Measurements from ENCODE around the gene SOAT1. TPM values are rescaled to one million over a fixed set of nuclear protein-coding genes. Genes with fewer than 3 reads are reported as not detected.

SOAT1 gene
- total RNA-seq, 2 experiments from 2014 or later = 35.7 to 37.2 TPM

GRCh38 chr1:179251675-179252074 lies 41.9 kb upstream of the SOAT1 start:
- Histone ChIP-seq H3K36me3 (ENCODE audit: insufficient read depth, low read length) (no peaks in the 10 kb centered on the region), H3K27ac (ENCODE audit: low read depth in 1 of 2, low read length in 2 of 2) (no peak overlapping the region), H3K27me3 (ENCODE audit: control insufficient read depth in 1 of 2, insufficient read depth in 2 of 2, low read length in 2 of 2) (no peaks in the 10 kb centered on the region), H3K9me3 (ENCODE audit: control insufficient read depth in 1 of 2, insufficient read depth in 1 of 2, low read length in 2 of 2) (no peaks in the 10 kb centered on the region), H3K4me3 (ENCODE audit: low read length) (no peak overlapping the region), H3K4me1 (ENCODE audit: insufficient read depth, low read length) (no peaks in the 10 kb centered on the region)
- POLR2A ChIA-PET = interaction anchor here (0.7 to 1.2 kb wide), 2 partner anchors 42 to 114 kb away, joined by 3 read pairs; partner anchors contain the start of genes AXDND1 and SOAT1
- intact Hi-C loops (cut with DNase I, micrococcal nuclease) = loop anchor here (1.0 to 10.0 kb wide), 3 partner anchors 41 to 553 kb away; partner anchors contain the start of gene SOAT1 (in 1 of the 2)
- ATAC-seq (ENCODE audit: poor library complexity) = no peak
- H3K9me3 Mint-ChIP-seq = no peaks in the 10 kb centered on the region
- CTCF ChIA-PET = interaction anchor here (1.3 kb wide), 1 partner anchor 121 kb away, joined by 4 read pairs; no protein-coding TSS in a partner anchor
- H3K27ac Mint-ChIP-seq = no peak overlapping the region
- TF ChIP-seq CTCF (IDR thresholded peaks at IDR 0.05) = peak; percentile 56
- no peaks in the 10 kb centered on the region for H3K36me3 Mint-ChIP-seq (ENCODE audit: low read depth)
- H3K4me1 Mint-ChIP-seq (ENCODE audit: low read depth) = no peaks in the 10 kb centered on the region
- no peaks in the 10 kb centered on the region for H3K27me3 Mint-ChIP-seq
- H3K4me3 Mint-ChIP-seq = no peak overlapping the region
- peak in 3 of 14 experiments; percentile 39 to 44 (median 40) for DNase-seq

- H3K4me3 Mint-ChIP-seq = no peak overlapping the region
- H3K9me3 Mint-ChIP-seq = no peaks in the 10 kb centered on the region
- Histone ChIP-seq H3K27ac (ENCODE audit: low read depth in 1 of 2, low read length in 2 of 2) (no peak overlapping the region), H3K4me3 (ENCODE audit: low read length) (no peak overlapping the region), H3K4me1 (ENCODE audit: insufficient read depth, low read length) (no peaks in the 10 kb centered on the region), H3K27me3 (ENCODE audit: control insufficient read depth in 1 of 2, insufficient read depth in 2 of 2, low read length in 2 of 2) (no peaks in the 10 kb centered on the region), H3K36me3 (ENCODE audit: insufficient read depth, low read length) (no peaks in the 10 kb centered on the region), H3K9me3 (ENCODE audit: control insufficient read depth in 1 of 2, insufficient read depth in 1 of 2, low read length in 2 of 2) (no peaks in the 10 kb centered on the region)
- TF ChIP-seq CTCF (IDR thresholded peaks at IDR 0.05) = no peak
- no peak for ATAC-seq (ENCODE audit: poor library complexity)
- intact Hi-C loops (cut with DNase I, micrococcal nuclease) = loop anchor here in 1 of 2 experiments (5.0 to 10.0 kb wide), 2 partner anchors 40 to 552 kb away; partner anchors contain the start of gene SOAT1
- ChIA-PET CTCF (interaction anchor here (1.1 kb wide), 1 partner anchor 223 kb away, joined by 3 read pairs; no protein-coding TSS in a partner anchor), POLR2A (no interaction called here)
- no peaks in the 10 kb centered on the region for H3K36me3 Mint-ChIP-seq (ENCODE audit: low read depth)
- H3K4me1 Mint-ChIP-seq (ENCODE audit: low read depth) = no peaks in the 10 kb centered on the region
- no peaks in the 10 kb centered on the region for H3K27me3 Mint-ChIP-seq
- DNase-seq = no peak
- H3K27ac Mint-ChIP-seq = no peak overlapping the region
Measured at GRCh38 chr1:179252606-179253005, 41.0 kb upstream of the SOAT1 start.

GRCh38 chr1:179253286-179253972 lies 40.2 kb upstream of the SOAT1 start:
- intact Hi-C loops (cut with DNase I, micrococcal nuclease) = loop anchor here in 1 of 2 experiments (5.0 to 10.0 kb wide), 2 partner anchors 39 to 551 kb away; partner anchors contain the start of gene SOAT1
- Histone ChIP-seq H3K4me3 (ENCODE audit: low read length) (no peak overlapping the region), H3K36me3 (ENCODE audit: insufficient read depth, low read length) (no peaks in the 10 kb centered on the region), H3K9me3 (ENCODE audit: control insufficient read depth in 1 of 2, insufficient read depth in 1 of 2, low read length in 2 of 2) (no peaks in the 10 kb centered on the region), H3K4me1 (ENCODE audit: insufficient read depth, low read length) (no peaks in the 10 kb centered on the region), H3K27ac (ENCODE audit: low read depth in 1 of 2, low read length in 2 of 2) (no peak overlapping the region), H3K27me3 (ENCODE audit: control insufficient read depth in 1 of 2, insufficient read depth in 2 of 2, low read length in 2 of 2) (no peaks in the 10 kb centered on the region)
- no peaks in the 10 kb centered on the region for H3K4me1 Mint-ChIP-seq (ENCODE audit: low read depth)
- no peak for ATAC-seq (ENCODE audit: poor library complexity)
- TF ChIP-seq CTCF (IDR thresholded peaks at IDR 0.05) = no peak
- H3K4me3 Mint-ChIP-seq = no peak overlapping the region
- ChIA-PET CTCF (interaction anchor here (1.1 kb wide), 1 partner anchor 224 kb away, joined by 3 read pairs; no protein-coding TSS in a partner anchor), POLR2A (no interaction called here)
- no peaks in the 10 kb centered on the region for H3K36me3 Mint-ChIP-seq (ENCODE audit: low read depth)
- H3K9me3 Mint-ChIP-seq = no peaks in the 10 kb centered on the region
- no peak overlapping the region for H3K27ac Mint-ChIP-seq
- H3K27me3 Mint-ChIP-seq = no peaks in the 10 kb centered on the region
- no peak for DNase-seq

Measured in CD4-positive, alpha-beta T cell (primary cell).